HEK293 (cell line): ENCODE data around the gene CHRNA5.

Experiments used
- CTCF ChIA-PET: fragments of 350-600 bp; formaldehyde crosslinking; extraction: SDS; loops from one replicate; lab custom pipeline; 2021; ENCODE audit warnings: antibody characterized with exemption; lab: Yijun Ruan, JAX
- POLR2A ChIA-PET: fragments of 300-600 bp; formaldehyde crosslinking; extraction: SDS; loops from one replicate; lab custom pipeline; 2020; ENCODE audit warnings: antibody characterized with exemption, inconsistent platforms; lab: Yijun Ruan, JAX
- H3K27ac ChIP-seq: fragments of 200-500 bp; sonication (Bioruptor generic); 2 replicates; pipeline ENCODE4 v1.5.1; 2014; ENCODE audit warnings: low read depth, low read length, control low read depth, inconsistent platforms; ENCODE audit errors: extremely low read depth
- H3K36me3 ChIP-seq, 2 experiments: fragments of 200-500 bp in 1 of 2; sonication (Bioruptor generic) in 1 of 2; 1 replicate in 1 of 2; 2 replicates in 1 of 2; pipeline ENCODE4 v1.5.1; 2014 to 2017; ENCODE audit warnings: inconsistent platforms in 2 of 2, low read length in 2 of 2; ENCODE audit not compliant: control insufficient read depth in 2 of 2, insufficient read depth in 1 of 2
- H3K4me1 ChIP-seq: fragments of 200-500 bp; sonication (Bioruptor generic); 2 replicates; pipeline ENCODE4 v1.5.1; 2014; ENCODE audit warnings: mild to moderate bottlenecking, low read length, inconsistent platforms; ENCODE audit not compliant: control insufficient read depth, insufficient read depth
- H3K4me3 ChIP-seq: 2 replicates; pipeline ENCODE4 v1.5.1; 2011; ENCODE audit warnings: low read depth, mild to moderate bottlenecking, control low read depth, low read length, moderate library complexity
- H3K9me3 ChIP-seq: fragments of 200-500 bp; sonication (Bioruptor generic); 2 replicates; pipeline ENCODE4 v1.5.1; 2014; ENCODE audit warnings: low read depth, low read length, inconsistent platforms; ENCODE audit not compliant: control insufficient read depth, insufficient read depth
- ATF2 ChIP-seq: fragments of 450-650 bp; formaldehyde crosslinking; IDR thresholded peaks from 2 replicates; pipeline ENCODE4 v1.5.1; 2016; ENCODE audit warnings: missing biosample characterization, missing genetic modification characterization, low read depth
- PATZ1 ChIP-seq: fragments of 450-650 bp; formaldehyde crosslinking; IDR thresholded peaks from 2 replicates; pipeline ENCODE4 v1.5.1; 2016; ENCODE audit warnings: missing biosample characterization, missing genetic modification characterization
- PRDM1 ChIP-seq: fragments of 450-650 bp; formaldehyde crosslinking; IDR thresholded peaks from 2 replicates; pipeline ENCODE4; 2016; ENCODE audit warnings: missing biosample characterization, missing genetic modification characterization
- SP2 ChIP-seq: fragments of 450-650 bp; formaldehyde crosslinking; IDR thresholded peaks from 2 replicates; pipeline ENCODE4 v1.5.1; 2016; ENCODE audit warnings: missing biosample characterization, missing genetic modification characterization
- ZNF133 ChIP-seq: fragments of 450-650 bp; formaldehyde crosslinking; IDR thresholded peaks from 2 replicates; pipeline ENCODE4 v1.5.1; 2016; ENCODE audit warnings: missing biosample characterization, missing genetic modification characterization
- ZNF248 ChIP-seq: fragments of 450-650 bp; formaldehyde crosslinking; IDR thresholded peaks from 2 replicates; pipeline ENCODE4 v1.5.1; 2017; ENCODE audit warnings: missing biosample characterization, missing genetic modification characterization
- ZNF266 ChIP-seq: fragments of 450-650 bp; formaldehyde crosslinking; IDR thresholded peaks from 2 replicates; pipeline ENCODE4 v1.5.1; 2016; ENCODE audit warnings: missing biosample characterization, missing genetic modification characterization, low read depth
- ZNF324 ChIP-seq: fragments of 450-650 bp; formaldehyde crosslinking; IDR thresholded peaks from 2 replicates; pipeline ENCODE4 v1.5.1; 2016; ENCODE audit warnings: missing biosample characterization, missing genetic modification characterization
- ZNF362 ChIP-seq: fragments of 450-650 bp; formaldehyde crosslinking; IDR thresholded peaks from 2 replicates; pipeline ENCODE4 v1.5.1; 2016; ENCODE audit warnings: missing biosample characterization, missing genetic modification characterization
- ZNF544 ChIP-seq: fragments of 450-650 bp; formaldehyde crosslinking; IDR thresholded peaks from 2 replicates; pipeline ENCODE4 v1.5.0; 2017; ENCODE audit warnings: missing biosample characterization, missing genetic modification characterization
- ZNF548 ChIP-seq: fragments of 450-650 bp; formaldehyde crosslinking; IDR thresholded peaks from 2 replicates; pipeline ENCODE4 v1.5.1; 2016; ENCODE audit warnings: missing biosample characterization, missing genetic modification characterization
- ZNF621 ChIP-seq: fragments of 450-650 bp; formaldehyde crosslinking; IDR thresholded peaks from 2 replicates; pipeline ENCODE4 v1.5.1; 2017; ENCODE audit warnings: missing biosample characterization, missing genetic modification characterization
- ZNF629 ChIP-seq: fragments of 450-650 bp; formaldehyde crosslinking; IDR thresholded peaks from 2 replicates; pipeline ENCODE4 v1.5.1; 2017; ENCODE audit warnings: missing biosample characterization, missing genetic modification characterization
- ZNF692 ChIP-seq: fragments of 450-650 bp; formaldehyde crosslinking; IDR thresholded peaks from 2 replicates; pipeline ENCODE4 v1.5.1; 2016; ENCODE audit warnings: missing biosample characterization, missing genetic modification characterization
- ZNF792 ChIP-seq: fragments of 450-650 bp; formaldehyde crosslinking; IDR thresholded peaks from 2 replicates; pipeline ENCODE4 v1.5.1; 2016; ENCODE audit warnings: missing biosample characterization, missing genetic modification characterization
- ZNF830 ChIP-seq: fragments of 450-650 bp; IDR thresholded peaks from 2 replicates; pipeline ENCODE4 v1.5.0; 2018; ENCODE audit warnings: missing biosample characterization, missing genetic modification characterization, low read depth, mild to moderate bottlenecking, moderate library complexity
- ZNF843 ChIP-seq: fragments of 450-650 bp; formaldehyde crosslinking; IDR thresholded peaks from 2 replicates; pipeline ENCODE4 v1.5.1; 2016; ENCODE audit warnings: missing biosample characterization, missing genetic modification characterization
- ZSCAN16 ChIP-seq: fragments of 450-650 bp; formaldehyde crosslinking; IDR thresholded peaks from 2 replicates; pipeline ENCODE4 v1.5.1; 2016; ENCODE audit warnings: missing biosample characterization, missing genetic modification characterization
- TF ChIP-seq, protein P1 (sequence below): fragments of 450-650 bp; formaldehyde crosslinking; IDR thresholded peaks from 2 replicates; pipeline ENCODE4 v1.5.1; 2017; ENCODE audit warnings: missing biosample characterization, missing genetic modification characterization
- TF ChIP-seq, protein P2 (sequence below): fragments of 450-650 bp; formaldehyde crosslinking; IDR thresholded peaks from 2 replicates; pipeline ENCODE4 v1.5.1; 2016; ENCODE audit warnings: missing biosample characterization, missing genetic modification characterization
- TF ChIP-seq, protein P3 (sequence below): fragments of 450-650 bp; formaldehyde crosslinking; IDR thresholded peaks from 2 replicates; pipeline ENCODE4 v1.5.1; 2017; ENCODE audit warnings: missing biosample characterization, missing genetic modification characterization

The CHRNA5 gene

GRCh38 chr15:78629031-78629715 lies 63.9 kb downstream of the CHRNA5 start (continued):
- TF ChIP-seq, protein P1, sequence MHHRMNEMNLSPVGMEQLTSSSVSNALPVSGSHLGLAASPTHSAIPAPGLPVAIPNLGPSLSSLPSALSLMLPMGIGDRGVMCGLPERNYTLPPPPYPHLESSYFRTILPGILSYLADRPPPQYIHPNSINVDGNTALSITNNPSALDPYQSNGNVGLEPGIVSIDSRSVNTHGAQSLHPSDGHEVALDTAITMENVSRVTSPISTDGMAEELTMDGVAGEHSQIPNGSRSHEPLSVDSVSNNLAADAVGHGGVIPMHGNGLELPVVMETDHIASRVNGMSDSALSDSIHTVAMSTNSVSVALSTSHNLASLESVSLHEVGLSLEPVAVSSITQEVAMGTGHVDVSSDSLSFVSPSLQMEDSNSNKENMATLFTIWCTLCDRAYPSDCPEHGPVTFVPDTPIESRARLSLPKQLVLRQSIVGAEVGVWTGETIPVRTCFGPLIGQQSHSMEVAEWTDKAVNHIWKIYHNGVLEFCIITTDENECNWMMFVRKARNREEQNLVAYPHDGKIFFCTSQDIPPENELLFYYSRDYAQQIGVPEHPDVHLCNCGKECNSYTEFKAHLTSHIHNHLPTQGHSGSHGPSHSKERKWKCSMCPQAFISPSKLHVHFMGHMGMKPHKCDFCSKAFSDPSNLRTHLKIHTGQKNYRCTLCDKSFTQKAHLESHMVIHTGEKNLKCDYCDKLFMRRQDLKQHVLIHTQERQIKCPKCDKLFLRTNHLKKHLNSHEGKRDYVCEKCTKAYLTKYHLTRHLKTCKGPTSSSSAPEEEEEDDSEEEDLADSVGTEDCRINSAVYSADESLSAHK (tag by site-specific recombination), result no peak
- TF ChIP-seq ZNF692 (tag by site-specific recombination) (no peak), ZNF248 (no peak), ZNF362 (tag by site-specific recombination) (no peak), ZNF133 (tag by site-specific recombination) (no peak), ZNF830 (tag by site-specific recombination) (no peak), PATZ1 (tag by site-specific recombination) (no peak), ZSCAN16 (tag by site-specific recombination) (no peak)
- TF ChIP-seq, protein P2, sequence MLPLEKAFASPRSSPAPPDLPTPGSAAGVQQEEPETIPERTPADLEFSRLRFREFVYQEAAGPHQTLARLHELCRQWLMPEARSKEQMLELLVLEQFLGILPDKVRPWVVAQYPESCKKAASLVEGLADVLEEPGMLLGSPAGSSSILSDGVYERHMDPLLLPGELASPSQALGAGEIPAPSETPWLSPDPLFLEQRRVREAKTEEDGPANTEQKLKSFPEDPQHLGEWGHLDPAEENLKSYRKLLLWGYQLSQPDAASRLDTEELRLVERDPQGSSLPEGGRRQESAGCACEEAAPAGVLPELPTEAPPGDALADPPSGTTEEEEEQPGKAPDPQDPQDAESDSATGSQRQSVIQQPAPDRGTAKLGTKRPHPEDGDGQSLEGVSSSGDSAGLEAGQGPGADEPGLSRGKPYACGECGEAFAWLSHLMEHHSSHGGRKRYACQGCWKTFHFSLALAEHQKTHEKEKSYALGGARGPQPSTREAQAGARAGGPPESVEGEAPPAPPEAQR, result no peak

DNA sequence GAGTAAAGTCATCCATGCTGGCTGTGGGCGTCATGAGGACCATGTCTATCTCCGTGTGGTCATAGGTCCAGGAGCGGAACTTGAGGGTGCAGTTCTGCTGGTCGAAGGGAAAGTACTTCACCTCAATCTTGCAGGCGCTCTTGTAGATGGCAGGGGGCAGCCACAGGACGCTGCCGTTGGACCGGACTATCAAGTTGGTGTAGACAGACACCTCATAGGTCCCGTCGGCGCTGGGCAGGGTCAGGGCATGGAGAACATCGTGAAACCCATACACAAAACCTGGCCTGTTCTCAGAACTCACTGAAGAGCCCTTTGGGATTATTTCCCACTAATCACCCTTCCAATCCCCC lies 64.4 kb downstream of the CHRNA5 start:
- Histone ChIP-seq H3K27ac (no peak overlapping the region), H3K4me3 (no peak overlapping the region), H3K36me3 (no peaks in the 10 kb centered on the region), H3K9me3 (no peaks in the 10 kb centered on the region), H3K4me1 (no peaks in the 10 kb centered on the region)
- CTCF ChIA-PET, result interaction anchor here (0.9 to 2.6 kb wide), 3 partner anchors 10 to 79 kb away, joined by 3 to 11 read pairs (median 4); no protein-coding TSS in a partner anchor
- TF ChIP-seq ATF2 (tag by site-specific recombination), result no peak
- no peak for TF ChIP-seq ZNF324 (tag by site-specific recombination)
- no peak for TF ChIP-seq ZNF792 (tag by site-specific recombination)
- no peak for TF ChIP-seq SP2 (tag by site-specific recombination)
- TF ChIP-seq ZNF266 (tag by site-specific recombination), result no peak
- TF ChIP-seq, protein P3, sequence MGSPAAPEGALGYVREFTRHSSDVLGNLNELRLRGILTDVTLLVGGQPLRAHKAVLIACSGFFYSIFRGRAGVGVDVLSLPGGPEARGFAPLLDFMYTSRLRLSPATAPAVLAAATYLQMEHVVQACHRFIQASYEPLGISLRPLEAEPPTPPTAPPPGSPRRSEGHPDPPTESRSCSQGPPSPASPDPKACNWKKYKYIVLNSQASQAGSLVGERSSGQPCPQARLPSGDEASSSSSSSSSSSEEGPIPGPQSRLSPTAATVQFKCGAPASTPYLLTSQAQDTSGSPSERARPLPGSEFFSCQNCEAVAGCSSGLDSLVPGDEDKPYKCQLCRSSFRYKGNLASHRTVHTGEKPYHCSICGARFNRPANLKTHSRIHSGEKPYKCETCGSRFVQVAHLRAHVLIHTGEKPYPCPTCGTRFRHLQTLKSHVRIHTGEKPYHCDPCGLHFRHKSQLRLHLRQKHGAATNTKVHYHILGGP, result no peak
- TF ChIP-seq ZNF544, result no peak
- no peak for TF ChIP-seq ZNF621 (tag by site-specific recombination)
- no peak for TF ChIP-seq ZNF830 (tag by site-specific recombination)
- TF ChIP-seq ZNF629, result no peak
- no peak for TF ChIP-seq ZNF548 (tag by site-specific recombination)
- TF ChIP-seq ZNF692 (tag by site-specific recombination), result no peak
- TF ChIP-seq ZNF843 (tag by site-specific recombination), result no peak
- no peak for TF ChIP-seq PRDM1 (tag by site-specific recombination)
- POLR2A ChIA-PET, result no interaction called here
